Esophagus squamous epithelium (tissue), 4 donors: ENCODE data around the gene TRIM47.

Experiments
- POLR2A ChIP-seq, 4 donors: fragments of 450-650 bp; IDR thresholded peaks; one replicate each; pipeline ENCODE4 v1.6.1; 2017; ENCODE audit warnings: antibody characterized with exemption in 4 of 4, mild to moderate bottlenecking in 4 of 4, moderate library complexity in 3 of 4
- TF ChIP-seq, protein P1 (sequence below), 6 experiments: fragments of 450-650 bp in 4 of 6; fragments of 200-600 bp in 2 of 6; sonication (generic) in 2 of 6; IDR thresholded peaks; one replicate each; pipeline ENCODE4 v1.5.1; 2016 to 2019; ENCODE audit warnings: antibody characterized with exemption in 6 of 6, mild to moderate bottlenecking in 4 of 6, moderate library complexity in 4 of 6

GRCh38 chr17:75837899-75838298 is 40.5 kb downstream of the TRIM47 start:
- TF ChIP-seq, protein P1, sequence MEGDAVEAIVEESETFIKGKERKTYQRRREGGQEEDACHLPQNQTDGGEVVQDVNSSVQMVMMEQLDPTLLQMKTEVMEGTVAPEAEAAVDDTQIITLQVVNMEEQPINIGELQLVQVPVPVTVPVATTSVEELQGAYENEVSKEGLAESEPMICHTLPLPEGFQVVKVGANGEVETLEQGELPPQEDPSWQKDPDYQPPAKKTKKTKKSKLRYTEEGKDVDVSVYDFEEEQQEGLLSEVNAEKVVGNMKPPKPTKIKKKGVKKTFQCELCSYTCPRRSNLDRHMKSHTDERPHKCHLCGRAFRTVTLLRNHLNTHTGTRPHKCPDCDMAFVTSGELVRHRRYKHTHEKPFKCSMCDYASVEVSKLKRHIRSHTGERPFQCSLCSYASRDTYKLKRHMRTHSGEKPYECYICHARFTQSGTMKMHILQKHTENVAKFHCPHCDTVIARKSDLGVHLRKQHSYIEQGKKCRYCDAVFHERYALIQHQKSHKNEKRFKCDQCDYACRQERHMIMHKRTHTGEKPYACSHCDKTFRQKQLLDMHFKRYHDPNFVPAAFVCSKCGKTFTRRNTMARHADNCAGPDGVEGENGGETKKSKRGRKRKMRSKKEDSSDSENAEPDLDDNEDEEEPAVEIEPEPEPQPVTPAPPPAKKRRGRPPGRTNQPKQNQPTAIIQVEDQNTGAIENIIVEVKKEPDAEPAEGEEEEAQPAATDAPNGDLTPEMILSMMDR (IDR thresholded peaks at IDR 0.05): no peak
- TF ChIP-seq POLR2A (IDR thresholded peaks at IDR 0.05): no peak
